GM18867 (cell line): Measurements from ENCODE around the gene CSTF3.

Experiments used
- ATAC-seq: cut with Tn5 transposase; IDR thresholded peaks from one replicate; pipeline ENCODE4 v1.9.1; 2021; ENCODE audit warnings: mild to moderate bottlenecking, moderate library complexity; ENCODE audit not compliant: unreplicated experiment

Gene CSTF3

GRCh38 chr11:33045551-33046255 is 115.6 kb downstream of the CSTF3 start:
- ATAC-seq, result no peak

- ATAC-seq, result no peak
Observed at GRCh38 chr11:33044285-33044756, 117.0 kb downstream of the CSTF3 start.

GRCh38 chr11:33043221-33043830 is 118.0 kb downstream of the CSTF3 start:
- ATAC-seq, result no peak

- ATAC-seq, result peak; percentile 30
Observed at GRCh38 chr11:33040862-33041453, 120.3 kb downstream of the CSTF3 start.

- ATAC-seq, result peak; percentile 33
Observed at GRCh38 chr11:33040033-33040861, 121.0 kb downstream of the CSTF3 start.

- ATAC-seq, result peak; percentile 78
Observed at GRCh38 chr11:33039274-33040032, 121.8 kb downstream of the CSTF3 start, which contains the start of gene TCP11L1. Gene TCP11L1, plus strand, starts transcription at chr11:33039572. Its CDS starts 4,202 bp downstream, at chr11:33043774.

GRCh38 chr11:33035011-33035410 is 126.3 kb downstream of the CSTF3 start:
- no peak for ATAC-seq
